HG03159 (cell line): ENCODE data around the gene CNTNAP2.

Source experiments
- ATAC-seq: cut with Tn5 transposase; IDR thresholded peaks from one replicate; pipeline ENCODE4 v1.9.1; 2021; ENCODE audit warnings: mild to moderate bottlenecking, moderate library complexity; ENCODE audit not compliant: unreplicated experiment

CNTNAP2 gene

DNA sequence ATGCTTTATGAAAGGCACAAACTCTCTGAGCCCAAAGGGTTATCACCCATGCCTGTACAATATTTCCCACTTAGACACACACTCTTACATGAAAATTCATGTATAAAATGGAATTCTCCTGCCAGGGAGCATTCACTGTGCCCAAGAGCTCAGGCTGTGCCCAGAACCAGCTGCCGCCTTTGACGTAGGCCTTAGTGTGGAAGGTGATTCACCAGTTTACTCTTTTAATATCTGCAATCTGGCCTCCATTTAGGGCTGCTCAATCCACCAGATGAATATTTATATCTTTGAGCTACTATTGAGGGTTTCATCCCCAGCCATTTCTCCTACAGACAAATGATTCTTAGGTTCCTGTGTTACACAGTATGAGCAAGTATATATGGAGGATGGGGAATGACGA, 849.7 kb downstream of the CNTNAP2 start:
- no peak for ATAC-seq

DNA sequence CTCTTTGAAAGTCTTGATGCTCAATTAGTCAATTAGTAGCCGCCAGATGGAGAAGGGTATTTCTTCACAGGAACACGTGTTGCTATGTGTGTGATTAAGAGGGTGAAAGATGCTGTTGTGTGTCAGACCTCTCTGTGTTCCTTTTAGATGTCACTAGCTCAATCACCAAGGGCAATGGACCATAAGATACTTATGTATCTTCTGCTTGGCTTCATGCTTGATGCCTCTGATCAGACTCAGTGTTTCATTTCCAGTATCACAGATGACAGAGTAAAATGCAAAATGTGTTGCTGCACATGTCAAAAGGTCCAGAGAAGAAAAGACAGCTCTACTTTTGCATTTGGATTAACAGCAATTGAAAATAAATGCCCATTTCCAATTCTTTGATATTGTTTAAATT, 865.9 kb downstream of the CNTNAP2 start:
- ATAC-seq = no peak

DNA sequence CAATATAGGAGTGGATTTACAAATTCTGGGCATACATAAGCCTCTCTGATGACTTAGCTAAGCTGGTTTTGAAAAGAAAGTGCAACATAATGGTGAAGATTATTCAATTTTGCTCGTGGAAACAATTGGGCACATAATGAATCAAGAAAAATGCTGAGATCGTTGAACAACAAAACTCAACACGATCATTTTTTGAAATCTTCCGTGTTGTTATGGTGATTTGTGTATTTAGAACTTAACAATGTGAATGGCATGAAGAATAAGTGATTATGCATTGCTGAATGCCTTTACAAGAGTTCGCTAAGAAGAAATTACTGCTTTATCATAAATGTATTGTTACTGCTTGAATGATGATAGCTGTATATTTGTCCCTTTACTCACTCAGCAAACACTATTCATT, 875.0 kb downstream of the CNTNAP2 start:
- no peak for ATAC-seq

DNA sequence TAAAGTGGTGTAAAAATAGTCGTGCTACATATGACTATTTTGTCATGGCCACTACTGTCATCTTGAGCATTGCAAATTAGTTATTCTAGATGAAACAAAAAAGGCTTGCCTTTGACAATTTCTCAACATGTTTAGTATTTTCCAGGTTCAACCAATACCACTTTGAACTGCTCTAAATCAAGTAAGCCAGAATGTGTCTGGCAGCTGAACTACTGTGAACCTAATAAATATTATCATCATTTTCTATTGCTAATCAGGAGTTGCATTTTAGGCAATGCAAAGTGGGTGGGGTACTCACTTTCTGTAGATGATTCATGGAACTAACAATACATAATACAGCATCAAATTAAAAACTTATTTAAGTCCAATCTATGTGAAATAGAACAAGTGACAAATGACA, 877.2 kb downstream of the CNTNAP2 start:
- ATAC-seq = no peak

DNA sequence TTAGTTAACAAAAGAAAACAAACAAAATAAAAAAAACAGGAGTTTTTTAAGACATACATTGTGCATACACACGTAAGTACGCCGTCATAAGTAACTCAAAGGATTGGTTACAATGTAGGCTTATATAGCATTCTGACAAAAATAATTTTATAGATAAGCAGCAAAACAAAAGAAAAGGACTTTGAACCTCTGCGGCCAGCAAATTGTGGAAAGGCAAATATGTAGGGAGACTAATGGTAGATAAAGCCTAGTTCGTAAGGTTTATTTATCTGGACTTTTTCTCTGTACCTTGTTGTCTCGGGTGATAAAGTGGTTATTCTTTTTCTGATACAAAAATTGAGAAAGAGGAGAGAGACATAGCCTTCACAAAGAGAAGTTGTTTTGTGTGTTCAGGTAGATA, 891.9 kb downstream of the CNTNAP2 start:
- ATAC-seq = no peak

DNA sequence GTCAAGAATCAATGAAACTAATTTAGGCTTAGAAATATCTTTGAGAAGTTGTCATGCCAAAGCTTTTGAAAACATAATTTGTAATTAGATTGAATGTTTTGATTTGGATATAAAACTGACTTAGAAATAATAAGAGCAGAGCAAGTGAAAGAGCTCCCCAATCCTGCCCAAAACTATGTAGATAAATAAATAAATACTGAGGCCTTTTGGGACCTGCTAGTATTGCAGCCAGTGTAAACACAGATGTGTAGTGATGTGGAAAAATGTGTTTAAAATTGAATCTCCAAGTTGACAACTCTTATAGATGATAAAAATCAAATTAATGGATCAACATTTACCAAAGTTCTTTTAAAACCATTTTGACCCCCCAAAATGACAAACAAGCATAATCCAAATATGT, 896.1 kb downstream of the CNTNAP2 start:
- no peak for ATAC-seq

DNA sequence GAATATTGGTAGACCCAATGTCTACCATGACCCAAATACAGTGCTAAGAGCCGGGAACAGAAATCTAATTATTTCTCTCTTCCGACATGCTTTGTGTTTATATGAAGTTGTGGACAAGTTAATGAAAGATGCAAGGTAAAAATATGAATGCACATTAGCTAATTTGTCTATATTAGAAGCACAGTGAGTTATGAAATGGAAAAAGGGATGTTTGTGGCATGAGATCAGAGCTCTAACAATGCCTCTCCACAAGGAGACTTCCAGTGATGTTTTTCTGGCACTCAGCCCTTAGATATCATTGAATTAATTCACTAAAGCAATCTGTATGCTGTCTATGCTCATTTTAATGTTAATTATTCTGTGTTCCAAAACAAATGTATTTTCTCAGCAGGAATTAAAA, 897.2 kb downstream of the CNTNAP2 start:
- no peak for ATAC-seq

DNA sequence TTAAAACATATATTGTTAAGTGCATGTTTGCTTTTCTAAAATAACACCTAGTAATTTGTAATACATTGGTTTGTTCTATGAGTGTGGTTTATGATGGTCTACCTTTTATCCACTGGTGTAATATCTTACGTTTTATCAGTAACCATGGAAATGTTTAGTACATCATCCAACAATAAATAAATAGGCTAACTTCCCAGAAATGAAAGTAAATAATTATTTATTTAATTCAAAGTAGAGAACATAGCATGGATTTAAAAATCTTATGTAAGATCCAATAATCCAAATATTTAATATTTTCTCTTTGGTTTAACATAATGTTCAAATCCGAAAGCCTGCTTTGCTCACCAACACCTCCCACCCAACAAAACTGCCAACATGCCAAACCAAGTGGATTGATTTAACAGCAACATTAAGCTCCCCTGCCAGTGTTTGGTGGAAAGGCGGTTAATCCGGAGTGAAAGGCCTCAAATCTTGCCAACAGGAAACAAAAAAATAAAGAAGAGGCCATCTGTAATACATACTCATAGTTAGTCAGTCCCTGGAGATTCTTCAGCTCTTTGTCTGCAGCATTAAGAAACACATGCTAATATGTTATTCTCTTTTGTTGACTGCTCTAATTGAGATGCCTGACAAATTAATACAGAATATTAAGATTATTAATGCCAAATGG, 897.8 kb downstream of the CNTNAP2 start:
- no peak for ATAC-seq

DNA sequence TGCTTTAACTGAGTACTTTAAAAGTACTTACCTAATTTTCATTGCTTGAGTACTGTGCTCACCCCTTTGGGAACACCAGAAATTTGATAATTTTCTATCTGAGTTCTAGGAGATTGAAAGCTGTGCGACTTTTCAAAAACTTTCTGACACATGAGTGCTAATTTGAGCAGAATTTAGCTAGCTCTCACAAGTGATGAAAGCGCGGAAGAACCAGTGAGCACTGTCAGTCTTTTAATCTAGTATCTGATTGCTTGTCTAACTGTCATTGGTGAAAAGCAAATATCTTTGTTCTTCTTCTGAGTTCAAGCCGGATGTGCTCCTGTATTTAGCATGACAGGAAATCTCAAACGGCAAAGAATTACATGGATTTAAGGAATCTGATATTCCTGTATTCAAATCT, 899.4 kb downstream of the CNTNAP2 start:
- ATAC-seq = no peak

DNA sequence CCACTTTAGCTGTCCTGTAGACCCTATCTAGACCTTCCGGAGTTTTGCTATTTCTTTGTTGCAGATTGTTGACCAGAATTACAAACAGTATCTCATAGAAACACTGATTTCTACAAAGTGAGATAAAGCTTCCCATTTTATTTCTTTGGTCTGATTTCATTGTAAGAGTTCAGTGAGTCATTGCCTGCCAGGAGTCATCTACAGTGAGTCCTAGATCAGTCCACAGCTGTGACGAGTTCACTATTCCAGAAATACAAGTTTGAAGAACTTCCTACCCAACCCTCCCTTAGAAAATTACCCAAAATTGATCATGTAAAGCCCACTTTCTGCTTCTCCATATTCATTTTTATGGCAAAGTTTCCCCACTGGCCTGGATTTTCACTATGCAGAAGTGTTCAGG, 905.5 kb downstream of the CNTNAP2 start:
- no peak for ATAC-seq

DNA sequence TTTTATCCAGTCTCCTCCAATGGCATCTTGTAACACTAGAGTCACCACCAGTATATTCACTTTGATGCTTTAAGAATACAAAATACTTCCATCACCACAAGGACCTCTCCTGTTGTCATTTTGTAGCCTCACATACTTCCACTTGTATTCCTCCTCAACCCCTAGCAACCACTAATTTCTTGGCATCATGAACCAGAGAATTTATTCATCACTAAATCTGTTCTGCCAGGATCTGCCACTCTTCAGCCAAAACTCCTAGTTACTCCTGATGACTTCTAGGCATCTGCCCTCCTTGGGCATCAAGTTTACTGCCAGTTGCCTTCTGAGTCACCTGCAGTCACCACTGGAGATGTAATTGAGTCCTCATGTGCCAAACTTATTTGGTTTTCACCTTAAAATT, 906.8 kb downstream of the CNTNAP2 start:
- no peak for ATAC-seq

DNA sequence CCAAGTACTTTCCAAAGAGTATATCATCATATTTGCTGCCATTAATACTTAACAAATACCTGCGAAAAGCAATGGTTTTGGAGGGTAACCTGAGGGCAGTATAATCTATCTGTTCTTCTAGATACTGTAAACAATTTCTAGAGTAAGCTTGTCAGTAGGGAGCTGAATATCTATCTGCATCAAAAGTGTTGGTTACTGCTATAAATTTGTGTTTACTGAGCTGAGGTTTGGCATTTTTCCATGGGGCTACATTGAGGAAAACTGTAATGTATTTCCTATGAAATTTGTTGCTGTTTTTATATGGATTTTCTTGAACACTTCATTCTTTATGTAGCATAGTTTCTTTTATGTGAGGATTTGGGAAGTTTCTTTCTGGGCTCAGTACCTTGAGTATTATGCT, 913.4 kb downstream of the CNTNAP2 start:
- no peak for ATAC-seq

DNA sequence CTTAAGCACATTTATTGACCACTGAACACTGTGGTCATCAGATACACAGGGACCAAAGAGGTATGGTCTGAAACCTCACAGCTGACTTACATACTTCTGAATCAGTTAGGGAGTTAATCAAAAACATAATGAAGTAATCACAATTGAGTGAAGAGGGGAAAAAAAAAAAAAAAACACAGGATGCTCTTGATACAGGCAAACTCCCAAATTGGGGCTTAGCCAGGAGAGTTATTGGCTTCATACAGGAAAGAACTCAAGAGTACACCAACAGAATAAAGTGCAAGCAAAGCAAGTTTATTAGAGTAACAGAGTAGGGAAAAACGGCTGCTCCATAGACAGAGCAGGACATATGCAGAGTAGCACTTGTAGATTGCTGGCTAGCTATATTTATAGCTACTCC, 917.0 kb downstream of the CNTNAP2 start:
- no peak for ATAC-seq

DNA sequence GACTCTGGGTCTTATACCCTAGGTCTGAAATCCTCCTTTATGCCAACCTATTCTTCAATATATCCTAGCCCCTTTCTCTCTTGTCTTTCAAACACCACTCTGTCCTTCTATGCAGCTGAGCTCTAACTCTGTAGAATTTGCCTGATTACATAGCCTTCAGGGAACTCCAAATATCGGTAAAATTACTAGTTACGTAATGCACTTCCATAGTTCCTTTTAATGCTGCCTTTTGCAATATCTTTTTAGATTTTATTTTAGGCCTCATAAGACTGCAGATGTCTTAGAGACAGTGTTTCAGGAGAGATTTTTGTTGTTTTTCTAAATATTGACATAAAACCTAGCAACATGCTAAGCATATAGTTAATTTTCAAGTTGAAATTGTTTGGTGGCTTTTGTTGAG, 924.8 kb downstream of the CNTNAP2 start:
- ATAC-seq = no peak

DNA sequence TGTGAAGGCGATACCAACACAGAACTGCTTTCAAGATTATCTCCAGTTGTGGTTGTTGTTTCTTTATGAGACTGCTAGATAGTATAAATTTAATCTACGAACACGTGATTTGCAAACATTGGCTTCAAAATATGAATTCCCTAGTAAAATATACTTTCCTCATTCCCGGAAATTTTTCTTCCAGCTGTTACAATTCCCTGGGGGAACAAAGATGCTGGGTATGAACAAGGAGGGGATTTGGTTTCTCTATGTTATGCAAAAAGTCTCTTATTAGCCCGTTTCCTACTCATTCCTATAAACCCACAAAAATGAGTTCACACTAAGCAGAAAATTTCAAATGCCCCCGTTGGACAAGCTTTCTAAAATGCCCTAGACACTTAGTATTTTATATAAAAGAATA, 928.3 kb downstream of the CNTNAP2 start:
- ATAC-seq = no peak

DNA sequence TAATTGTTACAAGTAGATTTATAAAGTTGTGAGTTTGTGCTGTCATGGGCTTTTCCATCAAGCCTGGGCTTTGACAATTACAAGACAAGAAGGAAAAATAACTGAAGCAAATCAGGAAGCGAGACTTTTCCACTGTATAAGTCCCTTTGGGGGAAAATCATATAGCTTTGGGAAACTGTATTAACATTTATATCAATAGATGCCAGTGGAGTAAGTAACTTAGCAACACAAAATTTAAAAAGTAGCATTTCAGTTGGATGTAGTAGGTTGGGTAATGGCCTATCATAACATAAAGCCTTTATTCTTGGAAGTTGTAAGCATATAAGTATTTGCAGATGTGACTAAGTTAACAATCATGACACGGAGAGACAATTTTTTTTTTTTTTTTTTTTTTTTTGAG, 931.1 kb downstream of the CNTNAP2 start:
- ATAC-seq = no peak

DNA sequence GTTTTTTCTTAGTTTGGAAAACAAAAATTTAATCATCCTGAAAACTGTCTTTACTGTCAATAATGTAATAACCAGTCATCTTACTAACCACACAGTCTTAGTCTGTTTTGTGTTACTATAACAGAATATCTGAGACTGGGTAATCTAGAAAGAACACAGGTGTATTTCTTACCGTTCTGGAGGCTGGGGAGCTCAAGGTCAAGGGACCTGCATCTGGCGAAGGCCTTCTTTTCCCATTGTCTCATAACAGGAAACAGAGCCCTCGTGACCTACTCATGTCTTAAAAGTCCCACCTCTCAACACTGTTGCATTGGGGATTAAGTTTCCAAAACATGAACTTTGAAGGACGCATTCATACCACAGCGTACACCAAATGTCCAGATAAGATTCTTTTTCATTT, 932.3 kb downstream of the CNTNAP2 start:
- no peak for ATAC-seq

DNA sequence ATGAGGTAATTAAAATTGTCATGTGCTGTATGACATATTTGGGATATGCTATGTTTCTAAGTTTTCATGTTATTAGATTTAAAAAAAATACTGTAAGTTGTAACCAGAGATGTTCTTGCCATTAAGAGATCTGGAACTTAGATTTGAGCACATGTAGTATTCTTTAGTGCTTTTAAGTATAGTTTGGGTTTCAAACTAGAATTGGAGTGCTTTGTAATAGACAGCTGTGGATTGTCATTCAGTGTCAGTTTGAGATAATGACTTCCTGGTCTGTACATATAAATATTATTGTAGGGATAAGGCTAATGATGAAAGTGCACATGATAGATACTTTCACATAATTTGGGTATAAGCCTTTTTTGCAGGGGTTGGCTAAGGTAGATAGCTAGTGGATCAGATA, 936.2 kb downstream of the CNTNAP2 start:
- ATAC-seq = no peak

DNA sequence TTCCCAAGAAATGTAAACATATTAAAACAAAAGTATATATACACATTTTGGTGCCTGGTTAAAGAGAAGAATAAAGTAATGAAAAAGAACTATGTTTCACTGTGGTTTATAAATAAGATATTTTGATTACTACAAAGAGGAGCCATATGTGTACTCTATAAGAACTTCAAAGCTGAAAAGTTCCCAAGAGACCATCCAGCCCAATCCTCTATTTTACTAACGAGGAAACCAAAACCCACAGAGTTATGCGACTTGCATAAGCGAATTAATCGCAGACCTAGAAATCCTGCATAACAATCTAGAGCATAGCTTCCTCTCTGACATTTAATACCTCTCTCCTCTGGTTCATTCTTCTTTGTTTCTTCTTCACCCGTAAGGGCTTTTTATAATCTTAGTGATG, 937.1 kb downstream of the CNTNAP2 start:
- ATAC-seq = no peak

DNA sequence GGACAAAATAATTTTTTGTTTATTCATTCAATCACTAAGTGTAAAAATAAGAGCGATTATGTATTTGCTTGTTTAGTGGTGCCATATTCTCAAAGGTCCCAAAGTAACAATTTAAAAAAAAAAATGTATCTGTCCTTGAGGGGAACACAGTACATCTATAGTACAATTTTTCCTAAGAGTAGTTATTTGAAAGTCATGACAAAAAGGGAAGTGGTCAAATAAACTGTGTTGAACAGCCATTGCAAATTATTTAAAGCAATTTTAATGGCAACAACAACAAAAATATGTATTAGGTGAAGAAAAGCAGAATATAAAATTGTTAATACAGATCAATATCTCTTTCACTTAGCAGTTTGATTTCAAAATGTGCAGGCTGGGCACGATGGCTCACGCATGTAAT, 943.5 kb downstream of the CNTNAP2 start:
- no peak for ATAC-seq

DNA sequence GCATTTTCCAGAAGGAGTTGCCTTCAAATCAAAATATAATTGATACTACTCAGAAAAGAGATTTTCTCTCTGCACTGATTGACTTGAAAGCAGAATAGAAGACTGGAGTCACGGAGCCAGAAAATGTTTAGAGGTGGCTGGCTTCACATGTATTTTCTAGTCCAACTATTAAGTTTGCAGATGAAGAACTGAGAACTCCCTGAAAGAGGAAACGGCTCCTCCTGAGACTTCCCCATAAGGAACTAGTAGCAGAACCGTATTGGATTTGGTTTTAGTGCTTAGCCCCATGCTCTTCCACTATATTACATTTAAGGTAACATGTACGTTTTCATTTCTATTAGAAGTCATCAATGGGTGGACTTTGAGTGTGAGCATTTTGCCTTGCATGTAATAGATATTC, 946.3 kb downstream of the CNTNAP2 start:
- no peak for ATAC-seq

DNA sequence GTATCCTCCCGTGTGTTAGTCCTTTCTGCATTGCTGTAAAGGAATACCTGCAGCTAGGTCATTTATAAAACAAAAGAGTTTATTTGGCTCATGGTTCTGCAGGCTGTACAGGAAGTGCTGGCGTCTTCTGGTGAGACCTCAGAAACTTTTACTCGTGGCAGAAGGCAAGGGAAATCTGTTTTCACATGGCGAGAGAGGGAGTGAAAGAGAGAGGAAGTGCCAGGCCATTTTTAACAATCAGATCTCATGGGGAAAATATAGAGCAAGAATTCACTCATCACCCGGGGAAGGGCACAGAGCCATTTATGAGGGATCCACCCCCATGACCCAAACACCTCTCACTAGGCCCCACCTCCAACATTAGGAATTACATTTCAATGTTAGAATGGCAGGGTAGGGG, 952.2 kb downstream of the CNTNAP2 start:
- ATAC-seq = no peak

DNA sequence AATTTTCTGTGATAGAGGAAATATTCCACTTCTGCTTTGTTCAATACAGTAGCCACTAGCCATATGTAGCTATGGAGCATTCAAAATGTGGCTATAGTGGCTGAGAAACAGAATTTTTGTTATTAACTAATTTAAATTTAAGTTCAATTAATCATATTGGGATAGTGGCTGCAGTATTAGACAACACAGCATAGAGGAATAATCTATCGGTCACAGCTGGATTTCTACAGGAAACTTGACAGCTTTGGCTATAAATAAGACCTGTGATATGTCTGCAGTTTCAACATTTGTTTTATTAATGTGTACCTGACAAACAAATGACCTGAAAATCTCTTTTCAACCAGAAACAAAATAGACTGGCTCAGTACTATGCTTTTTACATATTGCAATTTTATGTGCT, 953.2 kb downstream of the CNTNAP2 start:
- no peak for ATAC-seq

DNA sequence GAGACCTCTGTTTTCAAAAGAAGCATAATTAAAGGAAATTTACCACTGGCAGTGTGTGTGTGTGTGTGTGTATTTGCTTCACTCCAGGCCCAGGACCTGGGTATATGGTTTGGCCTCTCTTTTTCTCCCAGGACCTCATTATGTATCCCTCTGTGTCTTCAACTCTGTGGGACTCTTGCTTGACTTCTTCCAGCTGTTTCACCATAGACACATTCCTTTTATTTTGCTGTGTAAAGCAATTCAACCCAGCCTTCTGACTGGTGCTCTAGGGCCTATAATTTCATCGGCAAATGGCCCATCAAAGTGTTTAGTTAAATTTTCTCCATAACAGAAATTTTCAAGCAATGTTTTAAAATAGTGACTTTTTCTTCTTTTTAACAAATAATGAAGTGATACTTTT, 954.3 kb downstream of the CNTNAP2 start:
- no peak for ATAC-seq
